D721Med (cell line): ENCODE data around the gene ITGA2B.

Experiments used
- DNase-seq: peaks from one replicate; pipeline ENCODE4 v3.0.0; 2011; ENCODE audit warnings: low spot score; ENCODE audit not compliant: insufficient read length
- FAIRE-seq: peaks from 2 replicates; lab custom pipeline; 2011; peaks lifted over from hg19 to GRCh38; lab: Jason Lieb, UNC
- CTCF ChIP-seq: IDR thresholded peaks from 2 replicates; pipeline ENCODE4 v1.5.1; 2012; ENCODE audit warnings: mild to moderate bottlenecking, control low read depth; ENCODE audit not compliant: insufficient read depth; ENCODE audit errors: missing control alignments

Gene ITGA2B

GRCh38 chr17:44390250-44390870 lies 911 bp upstream of the ITGA2B start:
- no peak for TF ChIP-seq CTCF
- FAIRE-seq (no peak), DNase-seq (no peak)

- DNase-seq = no peak
Measured at GRCh38 chr17:44389723-44390202, 314 bp upstream of the ITGA2B start.

DNA sequence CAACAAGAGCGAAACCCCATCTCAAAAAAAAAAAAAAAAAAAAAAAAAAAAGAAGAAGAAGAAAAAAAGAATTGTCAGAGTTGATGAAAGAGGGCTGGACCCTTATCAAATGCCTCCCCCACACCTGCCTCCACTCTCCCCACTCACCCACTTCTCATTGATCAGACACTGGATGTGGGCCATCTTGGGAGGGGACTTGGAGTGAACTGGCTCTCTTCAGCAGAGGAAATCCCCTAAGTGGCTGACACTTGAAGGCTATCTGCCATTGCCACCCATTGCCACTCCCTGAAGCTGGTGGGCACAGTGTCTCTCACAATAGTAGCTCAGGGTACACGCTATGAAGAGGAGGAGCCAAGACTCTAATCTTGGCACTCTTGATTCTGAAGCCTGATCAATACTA lies 1.6 kb downstream of the ITGA2B start:
- DNase-seq (no peak), FAIRE-seq (no peak)
- no peak for TF ChIP-seq CTCF

More at GRCh38 chr17:44389723-44390202, 314 bp upstream of the ITGA2B start:
- no peak for FAIRE-seq
- no peak for TF ChIP-seq CTCF

DNA sequence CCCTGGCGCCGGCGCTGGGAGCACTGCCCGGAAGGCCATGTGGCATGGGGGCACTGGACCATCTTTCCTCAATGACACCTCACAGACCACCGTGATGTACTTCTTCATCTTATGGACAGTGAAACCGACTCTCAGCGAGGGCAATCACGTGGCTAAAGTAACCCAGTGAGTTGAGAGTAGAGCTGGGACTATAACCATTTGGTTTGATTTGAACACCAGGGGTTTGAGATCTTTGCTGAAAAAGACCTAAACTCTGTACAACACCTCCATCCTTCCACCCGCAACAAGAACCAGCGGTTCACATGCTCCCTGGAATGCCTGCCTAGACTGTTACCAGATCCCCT lies 3.3 kb downstream of the ITGA2B start:
- FAIRE-seq (no peak), DNase-seq (no peak)

DNA sequence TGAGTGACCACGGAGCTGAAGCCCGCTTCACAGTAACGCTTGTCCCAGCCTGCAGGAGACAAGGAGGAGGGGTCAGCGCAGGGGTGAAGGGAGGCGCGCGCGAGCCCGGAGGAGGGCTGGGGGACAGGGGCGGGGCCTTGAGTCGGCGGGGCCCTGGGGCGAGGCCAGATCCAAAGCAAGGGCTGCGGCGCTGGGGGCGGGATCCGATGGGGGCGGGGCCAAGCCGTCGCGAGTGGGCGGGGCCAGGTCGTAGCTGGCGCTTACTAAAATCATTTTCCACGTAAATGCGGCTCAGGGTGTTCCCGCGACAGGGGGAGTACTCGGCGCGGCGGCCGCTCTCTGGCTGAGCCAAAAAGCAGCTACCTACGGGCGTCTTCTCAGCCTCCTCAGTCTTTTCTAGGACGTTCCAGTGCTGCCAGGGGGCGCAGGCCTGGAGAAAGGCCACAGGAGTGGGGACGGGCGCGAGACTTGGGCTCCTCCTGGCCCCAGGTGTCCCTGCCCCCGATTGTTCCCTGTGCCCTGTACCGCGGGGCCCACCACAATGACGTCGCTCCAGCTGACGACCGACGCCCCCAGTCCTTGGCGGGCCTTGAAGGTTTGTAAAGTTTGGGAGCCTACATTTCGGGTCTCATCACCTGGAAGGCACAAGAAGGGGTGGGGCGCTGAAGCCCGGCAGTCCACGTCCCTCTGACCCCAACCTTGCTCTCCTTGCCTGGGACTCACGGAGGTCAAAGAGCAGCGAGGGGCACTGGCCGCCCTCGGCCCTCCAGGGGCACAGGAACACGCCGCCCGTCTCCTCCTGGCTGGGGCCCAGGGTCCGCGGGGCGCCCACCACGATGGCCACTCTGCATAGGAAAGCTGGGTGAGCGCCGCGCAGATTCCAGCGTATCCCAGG lies 3.9 kb downstream of the ITGA2B start:
- FAIRE-seq (no peak), DNase-seq (peak; percentile 78)
- TF ChIP-seq CTCF = no peak

More for the DNA sequence above, 3.3 kb downstream of the ITGA2B start:
- TF ChIP-seq CTCF = no peak

DNA sequence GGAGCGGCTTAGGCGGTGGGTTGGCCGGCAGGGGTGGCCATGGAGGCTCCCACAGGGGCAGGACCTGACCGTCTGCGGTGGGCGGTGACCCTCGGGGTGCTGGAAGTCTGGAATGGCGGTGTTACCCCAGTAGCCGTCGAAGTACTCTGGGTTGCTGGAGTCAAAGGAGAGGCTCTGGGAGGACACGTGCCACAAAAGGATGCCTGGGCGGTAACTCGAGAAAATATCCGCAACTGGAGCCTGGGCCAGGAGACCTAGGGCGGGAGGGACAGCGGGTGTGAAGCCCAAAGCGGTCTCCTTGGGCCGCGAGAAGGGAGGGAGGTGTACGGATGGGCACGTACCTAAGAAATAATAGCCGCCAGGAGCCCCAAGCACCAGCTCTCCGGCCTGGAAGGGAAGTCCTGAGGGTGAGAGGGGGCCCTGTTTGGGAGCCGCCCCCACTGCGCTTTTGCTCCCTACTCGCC lies 4.6 kb downstream of the ITGA2B start:
- FAIRE-seq (no peak), DNase-seq (no peak)
- no peak for TF ChIP-seq CTCF
